Stimulated activated CD4-positive, alpha-beta T cell treated with anti-CD3 and anti-CD28 coated beads, TNF-alpha, amount 100 ng/mL, for 1 hour (primary cell): ENCODE results near the gene TM4SF1.

Source experiments
- DNase-seq, 3 donors: peaks; one replicate each; pipeline ENCODE4 v3.0.0-alpha.2; 2020; ENCODE audit warnings: low read depth in 3 of 3, low spot score in 1 of 3

TM4SF1 gene

GRCh38 chr3:149375501-149376196 lies 1.8 kb downstream of the TM4SF1 start:
- DNase-seq = no peak

GRCh38 chr3:149374793-149375500 lies 2.5 kb downstream of the TM4SF1 start:
- DNase-seq = no peak

- no peak for DNase-seq
These were observed 3.1 kb downstream of the TM4SF1 start for GRCh38 chr3:149374391-149374790.

- DNase-seq = no peak
These were observed 4.0 kb downstream of the TM4SF1 start for GRCh38 chr3:149373235-149374125.

- DNase-seq = no peak
These were observed 5.7 kb downstream of the TM4SF1 start for GRCh38 chr3:149371723-149372114.

- no peak for DNase-seq
These were observed 6.3 kb downstream of the TM4SF1 start for GRCh38 chr3:149371001-149371722.

- no peak for DNase-seq
These were observed 7.2 kb downstream of the TM4SF1 start for GRCh38 chr3:149369991-149370866.

GRCh38 chr3:149368674-149369497 lies 8.6 kb downstream of the TM4SF1 start:
- no peak for DNase-seq

- no peak for DNase-seq
These were observed 9.2 kb downstream of the TM4SF1 start for GRCh38 chr3:149368201-149368673.

- DNase-seq = no peak
These were observed 10.3 kb downstream of the TM4SF1 start for GRCh38 chr3:149366941-149367840.

- DNase-seq = no peak
These were observed 11.4 kb downstream of the TM4SF1 start for GRCh38 chr3:149366031-149366430.

GRCh38 chr3:149364624-149365023 lies 12.8 kb downstream of the TM4SF1 start:
- no peak for DNase-seq

GRCh38 chr3:149363053-149363452 lies 14.4 kb downstream of the TM4SF1 start:
- no peak for DNase-seq

GRCh38 chr3:149362366-149362765 lies 15.1 kb downstream of the TM4SF1 start:
- no peak for DNase-seq

GRCh38 chr3:149356630-149357029 lies 20.8 kb downstream of the TM4SF1 start:
- no peak for DNase-seq

- DNase-seq = no peak
These were observed 21.3 kb downstream of the TM4SF1 start for GRCh38 chr3:149356044-149356592.

GRCh38 chr3:149353581-149354184 lies 23.8 kb downstream of the TM4SF1 start:
- no peak for DNase-seq
